ENCODE measurements around the gene MUC5AC.

Gene MUC5AC

GRCh38 chr11:1217151-1217550, 59.4 kb downstream of the MUC5AC start:
- no peak for DNase-seq

GRCh38 chr11:1218256-1218787, 60.6 kb downstream of the MUC5AC start:
- DNase-seq: no peak

GRCh38 chr11:1218788-1219445, 61.2 kb downstream of the MUC5AC start:
- DNase-seq: no peak

GRCh38 chr11:1219446-1219833, 61.7 kb downstream of the MUC5AC start:
- no peak for DNase-seq

GRCh38 chr11:1219834-1220815, 62.4 kb downstream of the MUC5AC start:
- DNase-seq: no peak

GRCh38 chr11:1220941-1221721, 63.4 kb downstream of the MUC5AC start:
- no peak for DNase-seq

- DNase-seq: no peak
Measured at GRCh38 chr11:1221848-1222311, 64.1 kb downstream of the MUC5AC start.

GRCh38 chr11:1222491-1223345, 65.0 kb downstream of the MUC5AC start, which contains the start of gene MUC5B:
Gene MUC5B (plus strand): TSS chr11:1223066. CDS start chr11:1223124, 58 bp downstream.
- DNase-seq: no peak

- DNase-seq: no peak
Measured at GRCh38 chr11:1223346-1224110, 65.8 kb downstream of the MUC5AC start.

GRCh38 chr11:1224111-1224490, 66.3 kb downstream of the MUC5AC start:
- DNase-seq: no peak

- DNase-seq: peak; percentile 11
Measured at GRCh38 chr11:1224491-1225385, 67.0 kb downstream of the MUC5AC start.

- DNase-seq: no peak
Measured at GRCh38 chr11:1225386-1226225, 67.9 kb downstream of the MUC5AC start.

GRCh38 chr11:1226226-1226985, 68.7 kb downstream of the MUC5AC start:
- peak; percentile 20 for DNase-seq

GRCh38 chr11:1226986-1227550, 69.3 kb downstream of the MUC5AC start:
- no peak for DNase-seq

GRCh38 chr11:1227551-1228100, 69.9 kb downstream of the MUC5AC start:
- DNase-seq: no peak

GRCh38 chr11:1228101-1228821, 70.5 kb downstream of the MUC5AC start:
- DNase-seq: no peak

Measured in activated CD8-positive, alpha-beta memory T cell treated with anti-CD3 and anti-CD28 coated beads, Interleukin-2, amount 50 U/mL, for 4 hours (primary cell).